HUES6 (cell line): Measurements from ENCODE around the gene GTPBP6.

Source experiments
- H3K27ac ChIP-seq: 2 replicates; pipeline ENCODE4 v1.7.0; 2013; ENCODE audit warnings: low read depth, mild to moderate bottlenecking, low read length, inconsistent platforms
- H3K27me3 ChIP-seq: 2 replicates; pipeline ENCODE4 v1.6.1; 2013; ENCODE audit warnings: low read length; ENCODE audit not compliant: control insufficient read depth, insufficient read depth
- H3K36me3 ChIP-seq: 2 replicates; pipeline ENCODE4 v1.6.1; 2013; ENCODE audit warnings: low read length; ENCODE audit not compliant: control insufficient read depth, insufficient read depth
- H3K4me1 ChIP-seq: 2 replicates; pipeline ENCODE4 v1.6.1; 2013; ENCODE audit warnings: low read length; ENCODE audit not compliant: control insufficient read depth, insufficient read depth
- H3K4me3 ChIP-seq: 2 replicates; pipeline ENCODE4 v1.5.1; 2013; ENCODE audit warnings: low read depth, low read length
- H3K9ac ChIP-seq: one replicate; pipeline ENCODE4 v1.6.1; 2013; ENCODE audit warnings: mild to moderate bottlenecking, low read length
- H3K9me3 ChIP-seq: 2 replicates; pipeline ENCODE4 v1.6.1; 2013; ENCODE audit warnings: low read depth, low read length; ENCODE audit not compliant: control insufficient read depth, insufficient read depth

The GTPBP6 gene, protein sequence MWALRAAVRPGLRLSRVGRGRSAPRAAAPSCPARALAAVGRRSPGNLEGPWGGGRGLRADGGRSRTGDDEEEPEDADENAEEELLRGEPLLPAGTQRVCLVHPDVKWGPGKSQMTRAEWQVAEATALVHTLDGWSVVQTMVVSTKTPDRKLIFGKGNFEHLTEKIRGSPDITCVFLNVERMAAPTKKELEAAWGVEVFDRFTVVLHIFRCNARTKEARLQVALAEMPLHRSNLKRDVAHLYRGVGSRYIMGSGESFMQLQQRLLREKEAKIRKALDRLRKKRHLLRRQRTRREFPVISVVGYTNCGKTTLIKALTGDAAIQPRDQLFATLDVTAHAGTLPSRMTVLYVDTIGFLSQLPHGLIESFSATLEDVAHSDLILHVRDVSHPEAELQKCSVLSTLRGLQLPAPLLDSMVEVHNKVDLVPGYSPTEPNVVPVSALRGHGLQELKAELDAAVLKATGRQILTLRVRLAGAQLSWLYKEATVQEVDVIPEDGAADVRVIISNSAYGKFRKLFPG

DNA sequence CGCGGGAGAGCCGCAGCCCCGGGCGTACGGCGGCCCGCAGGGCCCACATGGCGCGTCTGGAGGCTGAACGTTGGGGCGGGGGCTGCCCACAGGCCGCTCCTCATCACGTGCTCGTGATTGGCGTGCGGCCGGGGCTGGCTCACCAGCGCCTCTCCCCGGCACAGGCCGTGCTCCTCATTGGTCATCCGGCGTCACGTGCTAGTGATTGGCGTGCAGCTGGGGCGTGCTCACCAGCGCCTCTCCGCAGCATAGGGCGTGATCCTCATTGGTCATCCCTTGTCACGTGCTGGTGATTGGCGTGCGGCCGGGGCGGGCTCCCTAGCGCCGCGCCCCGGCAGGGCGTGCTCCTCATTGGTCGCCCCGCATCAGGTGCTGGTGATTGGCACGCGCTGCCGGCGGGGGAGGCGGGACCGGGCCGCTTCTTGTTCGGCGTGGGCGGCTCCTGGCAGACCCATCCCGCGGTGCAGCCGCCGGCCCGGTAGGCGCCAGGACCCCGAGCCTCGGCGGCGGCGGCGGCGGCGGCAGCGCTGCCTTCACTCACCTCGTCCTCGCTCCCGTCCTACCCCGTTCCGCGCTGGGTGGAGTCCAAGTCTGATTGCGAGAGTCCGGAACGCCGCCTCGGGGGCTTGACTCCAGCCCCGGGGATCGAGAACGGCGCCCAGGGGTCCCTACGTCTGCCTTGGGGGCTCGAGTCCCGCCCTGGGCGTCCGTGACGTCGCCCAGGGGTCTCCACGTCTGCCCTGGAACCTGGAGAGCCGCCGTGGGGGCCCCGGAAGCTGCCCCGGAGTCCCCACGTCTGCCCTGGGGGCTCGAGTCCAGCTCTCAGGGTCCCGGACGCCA is at the start of gene GTPBP6:
TSS of gene GTPBP6 (minus strand) at position 58 of the 840 bp plus-strand sequence. CDS start at position 49, 9 bp downstream.
- H3K27me3 ChIP-seq: no peaks in the 10 kb centered on the region
- peak within 1 kb of the TSS; percentile 96 for H3K27ac ChIP-seq
- H3K9me3 ChIP-seq: no peaks in the 10 kb centered on the region
- H3K36me3 ChIP-seq: peaks cover 22% of the 10 kb centered on the region
- peak within 1 kb of the TSS; percentile 87 for H3K4me3 ChIP-seq
- H3K9ac ChIP-seq: peak within 1 kb of the TSS; percentile 87
- peaks cover 10% of the 10 kb centered on the region; the same call in 1 of the 2 replicates for H3K4me1 ChIP-seq

DNA sequence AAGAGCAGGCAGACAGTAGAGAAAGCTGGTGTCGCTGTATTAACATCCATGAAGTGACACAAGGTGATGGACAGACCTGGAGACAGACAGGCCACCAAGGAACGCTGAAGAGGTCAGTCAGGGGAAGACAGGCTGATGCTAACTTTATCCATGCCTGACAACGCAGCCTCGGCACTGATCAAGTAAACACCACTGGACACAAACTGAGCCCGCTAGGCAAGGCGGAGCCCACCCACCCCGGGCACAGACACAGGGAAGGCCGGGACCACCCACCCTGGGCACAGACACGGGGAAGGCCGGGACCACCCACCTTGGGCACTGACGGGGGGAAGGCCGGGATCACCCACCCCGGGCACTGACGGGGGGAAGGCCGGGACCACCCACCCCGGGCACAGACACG is 49.3 kb upstream of the GTPBP6 start:
- H3K9me3 ChIP-seq: no peaks in the 10 kb centered on the region
- peaks cover 9% of the 10 kb centered on the region for H3K27me3 ChIP-seq
- peaks cover 6% of the 10 kb centered on the region; the same call in 1 of the 2 replicates for H3K36me3 ChIP-seq
- H3K27ac ChIP-seq: no peak overlapping the region
- H3K4me1 ChIP-seq: peaks cover 32% of the 10 kb centered on the region
- H3K4me3 ChIP-seq: no peak overlapping the region
- no peak overlapping the region for H3K9ac ChIP-seq

DNA sequence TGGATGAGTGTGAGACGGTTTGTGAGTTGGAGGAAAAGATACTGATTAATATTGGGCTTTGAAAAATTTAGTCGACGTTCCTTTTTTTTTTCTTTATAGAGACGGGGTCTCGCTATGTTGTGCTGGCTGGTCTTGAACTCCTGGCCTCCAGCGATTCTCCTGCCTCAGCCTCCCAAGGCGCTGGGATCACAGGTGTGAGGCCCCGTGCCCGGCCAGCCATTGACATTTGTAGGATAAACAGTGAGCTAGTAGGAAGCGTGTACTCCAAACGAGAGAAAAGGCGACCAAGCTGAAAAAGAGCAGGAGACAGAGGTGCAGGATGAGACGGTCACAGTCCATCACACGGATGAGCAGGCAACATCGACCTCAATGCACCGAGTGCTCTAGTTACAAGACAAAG is 48.8 kb upstream of the GTPBP6 start:
- Histone ChIP-seq H3K4me3 (no peak overlapping the region), H3K9me3 (no peaks in the 10 kb centered on the region), H3K27ac (no peak overlapping the region), H3K27me3 (peaks cover 4% of the 10 kb centered on the region), H3K36me3 (peaks cover 8% of the 10 kb centered on the region), H3K4me1 (peaks cover 30% of the 10 kb centered on the region), H3K9ac (no peak overlapping the region)

DNA sequence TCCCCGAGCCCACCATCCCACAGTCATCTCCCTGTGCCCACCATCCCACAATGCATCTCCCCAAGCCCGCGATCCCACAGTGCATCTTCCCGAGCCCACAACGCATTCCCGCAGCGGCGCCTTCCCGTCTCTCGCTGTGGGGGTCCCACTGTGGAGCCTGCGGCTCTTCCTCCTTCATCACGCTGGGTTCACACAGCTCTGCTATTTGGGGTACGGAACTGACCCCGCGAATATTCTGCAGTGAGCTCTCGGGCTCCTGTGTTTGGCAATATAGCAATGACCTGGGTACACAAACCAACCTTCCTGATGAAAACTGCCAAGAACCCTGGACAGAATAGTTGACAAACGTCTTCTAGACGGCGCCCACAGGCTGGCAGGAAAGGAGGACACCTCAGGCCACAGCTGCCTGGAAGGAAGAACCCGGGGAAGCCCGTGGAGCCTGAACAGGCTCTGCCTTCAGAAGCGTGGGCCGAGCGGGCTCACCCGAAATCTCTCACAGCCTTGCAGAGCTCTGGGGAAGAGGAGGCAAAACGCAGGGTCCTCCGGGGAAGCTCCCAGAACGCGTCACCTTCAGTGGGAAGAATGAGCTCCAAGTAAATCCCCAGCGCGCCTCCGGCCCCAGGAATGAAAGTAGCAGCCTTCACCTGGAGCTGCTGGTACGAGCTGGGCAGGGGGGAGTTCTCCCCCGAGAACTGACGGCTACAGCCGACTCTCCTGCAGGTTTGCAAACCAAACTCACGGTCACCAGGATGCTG is 45.2 kb upstream of the GTPBP6 start:
- no peak overlapping the region for H3K9ac ChIP-seq
- peaks cover 40% of the 10 kb centered on the region for H3K36me3 ChIP-seq
- H3K9me3 ChIP-seq: peaks cover 3% of the 10 kb centered on the region; the same call in 1 of the 2 replicates
- no peaks in the 10 kb centered on the region for H3K27me3 ChIP-seq
- H3K4me1 ChIP-seq: peaks cover 1% of the 10 kb centered on the region; the same call in 1 of the 2 replicates
- no peak overlapping the region for H3K4me3 ChIP-seq
- H3K27ac ChIP-seq: no peak overlapping the region

DNA sequence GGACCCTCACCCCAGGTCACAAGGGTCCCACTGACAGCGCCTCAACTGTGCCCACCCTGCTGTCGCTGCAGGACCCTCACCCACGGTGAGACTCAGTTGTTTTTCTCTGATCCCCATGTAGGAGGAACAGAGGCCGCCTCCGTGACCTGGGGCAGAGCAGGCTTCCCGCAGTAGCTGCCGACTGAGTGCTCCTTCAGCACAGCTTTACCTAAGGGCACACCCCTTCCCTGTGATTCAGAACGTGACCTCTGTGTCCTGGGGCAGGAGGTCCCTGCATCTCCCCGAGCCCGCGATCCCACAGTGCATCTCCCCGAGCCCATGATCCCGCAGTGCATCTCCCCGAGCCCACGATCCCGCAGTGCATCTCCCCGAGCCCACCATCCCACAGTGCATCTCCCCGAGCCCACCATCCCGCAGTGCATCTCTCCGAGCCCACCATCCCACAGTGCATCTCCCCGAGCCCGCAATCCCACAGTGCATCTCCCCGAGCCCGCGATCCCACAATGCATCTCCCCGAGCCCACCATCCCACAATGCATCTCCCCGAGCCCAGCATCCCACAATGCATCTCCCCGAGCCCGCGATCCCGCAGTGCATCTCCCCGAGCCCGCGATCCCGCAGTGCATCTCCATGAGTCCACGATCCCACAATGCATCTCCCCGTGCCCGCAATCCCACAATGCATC is 44.5 kb upstream of the GTPBP6 start:
- Histone ChIP-seq H3K36me3 (peaks cover 45% of the 10 kb centered on the region), H3K9ac (no peak overlapping the region), H3K27ac (no peak overlapping the region), H3K4me1 (no peaks in the 10 kb centered on the region), H3K27me3 (no peaks in the 10 kb centered on the region), H3K9me3 (peaks cover 3% of the 10 kb centered on the region; the same call in 1 of the 2 replicates), H3K4me3 (no peak overlapping the region)

DNA sequence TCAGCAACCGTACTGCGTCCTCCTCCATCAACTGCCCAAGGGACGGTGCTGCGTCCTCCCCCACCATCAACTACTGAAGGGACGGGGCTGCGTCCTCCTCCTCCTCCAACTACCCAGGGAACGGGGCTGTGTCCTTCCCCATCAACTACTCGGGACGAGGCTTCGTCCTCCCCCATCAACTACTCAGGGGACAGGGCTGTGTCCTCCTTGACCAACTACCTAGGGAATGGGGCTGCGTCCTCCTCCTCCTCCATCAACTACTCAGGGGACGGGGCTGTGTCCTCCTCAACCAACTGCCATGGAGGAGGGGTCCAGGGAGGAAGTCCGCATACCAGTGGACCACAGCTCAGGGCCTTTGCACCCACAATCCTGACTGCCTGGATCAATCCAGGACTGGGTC is 43.8 kb upstream of the GTPBP6 start:
- no peak overlapping the region for H3K4me3 ChIP-seq
- no peaks in the 10 kb centered on the region for H3K27me3 ChIP-seq
- H3K4me1 ChIP-seq: no peaks in the 10 kb centered on the region
- no peak overlapping the region for H3K27ac ChIP-seq
- H3K36me3 ChIP-seq: peaks cover 52% of the 10 kb centered on the region
- H3K9ac ChIP-seq: no peak overlapping the region
- H3K9me3 ChIP-seq: peaks cover 3% of the 10 kb centered on the region; the same call in 1 of the 2 replicates

DNA sequence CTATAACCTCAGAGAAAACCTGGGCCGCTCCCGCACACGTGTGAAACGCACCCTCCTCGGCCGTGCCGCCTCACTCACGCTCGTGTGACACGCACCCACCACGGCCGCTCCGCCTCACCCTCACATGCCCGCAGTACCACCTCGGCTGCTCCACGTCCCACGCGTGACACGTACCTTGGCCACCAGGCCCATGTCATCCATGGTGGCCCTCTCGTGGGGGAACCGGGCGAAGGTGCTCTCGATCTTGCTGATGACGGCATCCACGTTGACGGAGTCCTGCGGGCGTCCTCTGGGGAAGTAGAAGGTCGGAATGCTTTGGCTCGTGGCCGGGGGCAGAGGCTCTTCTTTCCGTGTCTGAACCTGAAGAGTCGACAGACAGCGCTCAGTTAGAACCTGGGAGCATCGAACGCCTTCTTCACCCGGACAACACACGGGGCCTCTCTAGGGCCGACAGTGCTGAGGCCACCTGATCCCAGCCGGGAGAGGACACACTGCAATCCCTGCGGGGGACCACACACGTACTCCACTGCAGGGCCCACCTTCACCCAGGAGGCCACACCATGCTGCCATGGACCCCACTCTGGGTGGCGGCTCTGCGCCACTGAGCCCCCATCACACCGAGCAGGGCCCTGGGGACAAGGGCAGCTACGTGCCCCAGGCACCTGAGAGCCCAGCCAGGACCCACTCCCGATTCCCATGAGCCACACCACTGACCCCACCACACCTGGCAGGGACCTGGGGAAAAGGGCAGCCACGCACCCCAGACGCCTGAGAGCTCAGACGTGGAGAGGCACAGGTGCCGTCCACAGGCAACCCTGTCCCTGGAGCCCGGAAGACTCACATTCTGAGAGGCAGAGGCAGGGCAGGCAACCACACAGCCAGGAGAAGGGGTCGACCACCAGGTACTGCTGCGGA is 42.9 kb upstream of the GTPBP6 start:
- H3K9ac ChIP-seq: no peak overlapping the region
- no peaks in the 10 kb centered on the region for H3K4me1 ChIP-seq
- no peak overlapping the region for H3K27ac ChIP-seq
- no peaks in the 10 kb centered on the region for H3K27me3 ChIP-seq
- peaks cover 3% of the 10 kb centered on the region; the same call in 1 of the 2 replicates for H3K9me3 ChIP-seq
- H3K36me3 ChIP-seq: peaks cover 53% of the 10 kb centered on the region
- H3K4me3 ChIP-seq: no peak overlapping the region

DNA sequence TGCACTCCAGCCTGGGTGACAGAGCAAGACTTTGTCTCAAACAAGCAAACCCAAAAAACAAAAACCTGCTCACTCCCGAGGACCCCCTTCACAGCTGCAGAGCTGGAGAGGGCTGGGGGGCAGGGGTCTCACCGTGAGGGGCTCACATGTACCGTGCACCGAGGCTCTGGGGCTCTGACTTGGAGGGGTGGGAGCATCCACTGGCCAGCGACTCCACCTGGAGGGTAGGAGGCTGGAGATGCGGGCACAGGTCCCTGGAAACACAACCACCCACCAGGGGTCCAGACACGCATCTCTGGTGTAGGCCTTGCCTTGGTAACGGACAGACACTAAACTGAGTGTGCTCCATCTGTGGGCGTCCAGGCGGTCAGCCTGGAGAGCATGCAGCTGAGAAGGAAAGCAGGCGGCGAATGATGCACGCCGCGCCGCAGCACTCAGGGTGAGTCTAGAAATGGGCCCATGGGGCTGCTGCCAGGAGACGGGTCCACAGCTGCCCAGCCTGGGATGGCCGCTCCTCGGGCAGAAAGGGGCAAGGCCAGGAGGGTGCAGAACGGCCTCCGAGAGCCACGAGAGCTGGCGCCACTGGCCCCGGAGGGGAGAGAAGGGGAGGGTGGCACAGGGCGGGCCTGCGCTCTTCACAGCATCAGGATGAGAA is 42.0 kb upstream of the GTPBP6 start:
- Histone ChIP-seq H3K9me3 (peaks cover 3% of the 10 kb centered on the region; the same call in 1 of the 2 replicates), H3K4me1 (no peaks in the 10 kb centered on the region), H3K4me3 (no peak overlapping the region), H3K36me3 (peaks cover 60% of the 10 kb centered on the region), H3K27ac (no peak overlapping the region), H3K27me3 (no peaks in the 10 kb centered on the region), H3K9ac (no peak overlapping the region)

DNA sequence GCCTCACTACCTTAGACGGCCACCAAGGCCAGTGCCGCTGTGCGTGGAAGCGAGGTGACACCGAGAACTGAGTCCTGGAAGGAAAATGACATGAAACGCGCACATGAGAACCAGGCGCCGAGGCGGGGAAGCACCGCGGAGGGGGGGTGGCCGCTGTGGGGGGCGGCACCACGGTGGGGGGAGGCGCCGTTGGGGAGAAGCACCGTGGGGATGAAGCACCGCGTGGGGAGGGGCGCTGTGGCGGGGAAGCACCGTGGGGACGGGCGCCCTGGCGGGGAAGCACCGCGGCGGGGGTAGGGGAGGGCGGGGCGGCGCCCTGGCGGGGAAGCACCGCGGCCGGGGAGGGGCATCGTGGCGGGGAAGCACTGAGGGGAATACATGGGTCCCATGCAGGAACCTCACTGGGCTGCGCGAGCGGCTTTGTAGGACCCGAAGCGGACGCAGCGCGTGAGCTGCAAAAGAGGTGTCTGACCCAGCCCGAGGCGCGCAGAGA is 40.1 kb upstream of the GTPBP6 start:
- Histone ChIP-seq H3K27ac (no peak overlapping the region), H3K9me3 (peaks cover 3% of the 10 kb centered on the region; the same call in 1 of the 2 replicates), H3K27me3 (no peaks in the 10 kb centered on the region), H3K9ac (no peak overlapping the region), H3K4me3 (no peak overlapping the region), H3K4me1 (no peaks in the 10 kb centered on the region), H3K36me3 (peaks cover 59% of the 10 kb centered on the region)
